SK-N-SH (cell line): ENCODE measurements around the gene HNRNPD. TPM values are rescaled to one million over a fixed set of nuclear protein-coding genes. Genes with fewer than 3 reads are reported as not detected.

Experiments used
- CTCF ChIA-PET: fragments of 300-600, 350-600 bp; formaldehyde crosslinking; extraction: SDS; loops from one replicate; lab custom pipeline; 2021; lab: Yijun Ruan, JAX
- POLR2A ChIA-PET: fragments of 350-600 bp; sonication (Branson Sonifier 250); formaldehyde crosslinking; extraction: SDS; loops from one replicate; lab custom pipeline; 2020; ENCODE audit warnings: antibody characterized with exemption, inconsistent platforms; lab: Yijun Ruan, JAX
- DNase-seq: peaks from one replicate; pipeline ENCODE4 v3.0.0; 2012
- H2AFZ ChIP-seq: fragments of 200-600 bp; sonication (generic); 2 replicates; pipeline ENCODE4 v1.8.1; 2016; ENCODE audit warnings: antibody characterized with exemption, mild to moderate bottlenecking, low read depth
- H3F3A ChIP-seq: fragments of 200-600 bp; sonication (generic); replicated peaks from 2 replicates; pipeline ENCODE3; 2016; ENCODE audit warnings: antibody characterized with exemption, mild to moderate bottlenecking; ENCODE audit not compliant: insufficient read depth
- H3K27ac ChIP-seq, 2 experiments: fragments of 200-500 bp in 1 of 2; fragments of 200-600 bp in 1 of 2; sonication (Bioruptor generic) in 1 of 2; sonication (generic), shearing (Covaris generic) in 1 of 2; 2 replicates each; pipeline versions ENCODE4 v1.5.1 to v1.6.1; 2014 to 2016; ENCODE audit warnings: low read depth in 2 of 2, inconsistent platforms in 1 of 2, low read length in 1 of 2, mild to moderate bottlenecking in 1 of 2, mixed read lengths in 1 of 2
- H3K27me3 ChIP-seq: fragments of 200-600 bp; sonication (generic), shearing (Covaris generic); 2 replicates; pipeline ENCODE4 v1.6.1; 2016; ENCODE audit warnings: mixed run types; ENCODE audit not compliant: insufficient read depth
- H3K36me3 ChIP-seq, 2 experiments: fragments of 200-500 bp in 1 of 2; fragments of 200-600 bp in 1 of 2; sonication (Bioruptor generic) in 1 of 2; sonication (generic) in 1 of 2; replicated peaks in 1 of 2; 2 replicates each; pipeline versions ENCODE3 to v1.5.1; 2014 to 2016; ENCODE audit warnings: low read length in 1 of 2, mild to moderate bottlenecking in 1 of 2; ENCODE audit not compliant: insufficient read depth in 2 of 2, control insufficient read depth in 1 of 2
- H3K4me1 ChIP-seq, 2 experiments: fragments of 200-500 bp in 1 of 2; fragments of 200-600 bp in 1 of 2; sonication (Bioruptor generic) in 1 of 2; sonication (generic), shearing (Covaris generic) in 1 of 2; 2 replicates each; pipeline versions ENCODE4 v1.5.1 to v1.6.1; 2014 to 2016; ENCODE audit warnings: low read depth in 1 of 2, low read length in 1 of 2, mixed run types in 1 of 2; ENCODE audit not compliant: insufficient read depth in 2 of 2, control insufficient read depth in 1 of 2
- H3K4me2 ChIP-seq: fragments of 200-600 bp; sonication (generic), shearing (Covaris generic); 2 replicates; pipeline ENCODE4 v1.6.1; 2017; ENCODE audit warnings: mixed run types
- H3K4me3 ChIP-seq, 2 experiments: fragments of 200-500 bp in 1 of 2; fragments of 200-600 bp in 1 of 2; sonication (Bioruptor generic) in 1 of 2; sonication (generic), shearing (Covaris generic) in 1 of 2; 2 replicates each; pipeline versions ENCODE4 v1.5.1 to v1.8.1; 2014 to 2016; ENCODE audit warnings: low read depth in 2 of 2, inconsistent platforms in 1 of 2, low read length in 1 of 2, mild to moderate bottlenecking in 1 of 2, mixed read lengths in 1 of 2, moderate library complexity in 1 of 2
- H3K79me2 ChIP-seq: fragments of 200-600 bp; sonication (generic); 2 replicates; pipeline ENCODE4 v1.8.1; 2017; ENCODE audit warnings: mild to moderate bottlenecking; ENCODE audit not compliant: insufficient read depth
- H3K9ac ChIP-seq: fragments of 200-600 bp; sonication (generic); 2 replicates; pipeline ENCODE4 v1.6.1; 2017; ENCODE audit warnings: mixed run types
- H3K9me2 ChIP-seq: fragments of 200-600 bp; sonication (generic); 2 replicates; pipeline ENCODE4 v1.6.1; 2017; ENCODE audit warnings: mixed run types
- H3K9me3 ChIP-seq: fragments of 200-600 bp; sonication (generic); 2 replicates; pipeline ENCODE4 v1.6.1; 2017; ENCODE audit warnings: mixed run types, mild to moderate bottlenecking, moderate library complexity
- H4K20me1 ChIP-seq: fragments of 200-600 bp; sonication (generic); 2 replicates; pipeline ENCODE4 v1.6.1; 2017; ENCODE audit warnings: mild to moderate bottlenecking, mixed run types; ENCODE audit not compliant: insufficient read depth
- CHD2 ChIP-seq: fragments of 150-350 bp; IDR thresholded peaks from 2 replicates; pipeline ENCODE4 v1.6.1; 2018; ENCODE audit warnings: low read length; ENCODE audit not compliant: partially characterized antibody
- EP300 ChIP-seq, 2 experiments: IDR thresholded peaks; 2 replicates each; pipeline versions ENCODE4 v1.4.0 to v1.6.1; 2012; ENCODE audit warnings: borderline replicate concordance in 1 of 2, low read depth in 1 of 2, low read length in 1 of 2
- JUND ChIP-seq: IDR thresholded peaks from 2 replicates; pipeline ENCODE4 v1.4.0; 2012
- MEF2A ChIP-seq: IDR thresholded peaks from 2 replicates; pipeline ENCODE4 v1.4.0; 2012; ENCODE audit warnings: low read depth, borderline replicate concordance
- MXI1 ChIP-seq: IDR thresholded peaks from 2 replicates; pipeline ENCODE4 v1.6.1; 2012; ENCODE audit warnings: mild to moderate bottlenecking, low read depth, low read length, improper control_type of control experiment
- PBX3 ChIP-seq: IDR thresholded peaks from 2 replicates; pipeline ENCODE4; 2012
- POLR2AphosphoS5 ChIP-seq: IDR thresholded peaks from 2 replicates; pipeline ENCODE4 v1.6.1; 2012; ENCODE audit warnings: low read depth, low read length
- RAD21 ChIP-seq: IDR thresholded peaks from 2 replicates; pipeline ENCODE4 v1.6.1; 2012; ENCODE audit warnings: mild to moderate bottlenecking, low read length
- RCOR1 ChIP-seq: fragments of 150-350 bp; IDR thresholded peaks from 2 replicates; pipeline ENCODE4 v1.6.1; 2017; ENCODE audit warnings: antibody characterized with exemption, low read length
- RFX5 ChIP-seq: IDR thresholded peaks from 2 replicates; pipeline ENCODE4 v1.6.1; 2012; ENCODE audit warnings: mild to moderate bottlenecking, improper control_type of control experiment, low read length
- SIN3A ChIP-seq: IDR thresholded peaks from 2 replicates; pipeline ENCODE4 v1.6.1; 2012; ENCODE audit warnings: low read depth, mild to moderate bottlenecking, low read length, moderate library complexity, borderline replicate concordance
- SMC3 ChIP-seq: IDR thresholded peaks from 2 replicates; pipeline ENCODE4 v1.6.1; 2012; ENCODE audit warnings: low read depth, low read length, improper control_type of control experiment
- TAF1 ChIP-seq: IDR thresholded peaks from 2 replicates; pipeline ENCODE4 v1.6.1; 2012; ENCODE audit warnings: low read depth, mild to moderate bottlenecking, low read length, moderate library complexity, borderline replicate concordance
- YY1 ChIP-seq: IDR thresholded peaks from 2 replicates; pipeline ENCODE4 v1.4.0; 2012; ENCODE audit warnings: low read depth, mild to moderate bottlenecking
- WGBS: methylation state at CpG from one replicate; pipeline ENCODE4 v1.1.6; 2017; ENCODE audit warnings: low lambda C conversion rate; 5-methylcytosine and 5-hydroxymethylcytosine counted together
- polyA plus RNA-seq, 3 experiments: library from polyadenylated mRNA; depleted of rRNA; stranded (reverse); fragments of >200 nt; gene quantifications; 2 replicates each; pipeline ENCODE4 v1.2.3, GENCODE V29; 2012
- TF ChIP-seq, protein P1 (sequence below): IDR thresholded peaks from 2 replicates; pipeline ENCODE4 v1.4.0; 2012; ENCODE audit warnings: low read depth, borderline replicate concordance
- TF ChIP-seq, protein P2 (sequence below): IDR thresholded peaks from 2 replicates; pipeline ENCODE4 v1.4.0; 2012; ENCODE audit warnings: low read depth

The HNRNPD gene
- polyA plus RNA-seq, 1 of the 3 experiments (the other 2 are of a cell fraction): 286 TPM

DNA sequence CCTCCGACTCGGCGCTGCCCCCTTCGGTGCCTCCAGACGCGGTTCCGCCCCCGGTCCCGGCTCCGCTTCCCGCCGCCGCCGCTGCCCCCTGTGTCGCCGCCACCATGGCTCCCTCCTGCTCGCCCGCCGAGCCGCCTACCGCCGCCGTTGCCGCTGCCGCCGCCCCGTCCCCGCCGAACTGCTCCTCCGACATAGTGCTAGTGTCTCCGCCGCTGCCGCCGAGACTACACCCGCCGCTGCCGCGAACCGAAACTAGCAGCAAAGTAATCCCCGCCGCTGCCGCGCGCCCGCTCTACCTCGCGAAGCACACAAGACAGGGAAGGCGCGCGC is 340 bp downstream of the HNRNPD start:
- DNase-seq: peak; percentile 43
- no peaks in the 10 kb centered on the region for H3K9me3 ChIP-seq
- peaks cover 27 to 34% of the 10 kb centered on the region in 2 experiments for H3K36me3 ChIP-seq
- TF ChIP-seq JUND: no peak
- no peak for TF ChIP-seq SIN3A
- no peak for TF ChIP-seq PBX3
- TF ChIP-seq RCOR1: no peak
- no peak for TF ChIP-seq EP300 (IDR thresholded peaks at IDR 0.05; ENCODE audit: borderline replicate concordance in 1 of 2, low read depth in 1 of 2, low read length in 1 of 2)
- TF ChIP-seq, protein P1, sequence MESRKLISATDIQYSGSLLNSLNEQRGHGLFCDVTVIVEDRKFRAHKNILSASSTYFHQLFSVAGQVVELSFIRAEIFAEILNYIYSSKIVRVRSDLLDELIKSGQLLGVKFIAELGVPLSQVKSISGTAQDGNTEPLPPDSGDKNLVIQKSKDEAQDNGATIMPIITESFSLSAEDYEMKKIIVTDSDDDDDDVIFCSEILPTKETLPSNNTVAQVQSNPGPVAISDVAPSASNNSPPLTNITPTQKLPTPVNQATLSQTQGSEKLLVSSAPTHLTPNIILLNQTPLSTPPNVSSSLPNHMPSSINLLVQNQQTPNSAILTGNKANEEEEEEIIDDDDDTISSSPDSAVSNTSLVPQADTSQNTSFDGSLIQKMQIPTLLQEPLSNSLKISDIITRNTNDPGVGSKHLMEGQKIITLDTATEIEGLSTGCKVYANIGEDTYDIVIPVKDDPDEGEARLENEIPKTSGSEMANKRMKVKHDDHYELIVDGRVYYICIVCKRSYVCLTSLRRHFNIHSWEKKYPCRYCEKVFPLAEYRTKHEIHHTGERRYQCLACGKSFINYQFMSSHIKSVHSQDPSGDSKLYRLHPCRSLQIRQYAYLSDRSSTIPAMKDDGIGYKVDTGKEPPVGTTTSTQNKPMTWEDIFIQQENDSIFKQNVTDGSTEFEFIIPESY: no peak
- TF ChIP-seq MEF2A: no peak
- TF ChIP-seq RAD21: no peak
- TF ChIP-seq POLR2AphosphoS5: no peak
- no peak for TF ChIP-seq SMC3
- no peak for TF ChIP-seq MXI1
- TF ChIP-seq, all 33 proteins: peak for 0
- H3K4me1 ChIP-seq: peaks cover 12 to 14% of the 10 kb centered on the region in 2 experiments; a peak in 3 of 4 replicates
- H3K4me2 ChIP-seq: peak overlapping the region; percentile 96
- H2AFZ ChIP-seq: peak overlapping the region; percentile 75; the same call in 1 of the 2 replicates
- ChIA-PET CTCF (interaction anchor here (1.4 to 3.2 kb wide), 3 partner anchors 32 to 56 kb away, joined by 4 to 15 read pairs (median 8); partner anchors contain the start of gene HNRNPDL), POLR2A (interaction anchor here (0.9 to 1.4 kb wide), 3 partner anchors 16 to 55 kb away, joined by 3 to 44 read pairs (median 4); partner anchors contain the start of gene HNRNPDL)
- no peaks in the 10 kb centered on the region for H3K27me3 ChIP-seq
- H3K4me3 ChIP-seq: peak overlapping the region; percentile 75 to 89
- WGBS: 2% methylated on average over 23 of the region's 50 CpGs
- peaks cover 87% of the 10 kb centered on the region for H3K79me2 ChIP-seq
- H3K9ac ChIP-seq: peak overlapping the region; percentile 98
- peak overlapping the region; percentile 96 for H3K27ac ChIP-seq
- H3F3A ChIP-seq: peaks cover 12% of the 10 kb centered on the region
- H4K20me1 ChIP-seq: peaks cover 53% of the 10 kb centered on the region
- H3K9me2 ChIP-seq: no peaks in the 10 kb centered on the region

DNA sequence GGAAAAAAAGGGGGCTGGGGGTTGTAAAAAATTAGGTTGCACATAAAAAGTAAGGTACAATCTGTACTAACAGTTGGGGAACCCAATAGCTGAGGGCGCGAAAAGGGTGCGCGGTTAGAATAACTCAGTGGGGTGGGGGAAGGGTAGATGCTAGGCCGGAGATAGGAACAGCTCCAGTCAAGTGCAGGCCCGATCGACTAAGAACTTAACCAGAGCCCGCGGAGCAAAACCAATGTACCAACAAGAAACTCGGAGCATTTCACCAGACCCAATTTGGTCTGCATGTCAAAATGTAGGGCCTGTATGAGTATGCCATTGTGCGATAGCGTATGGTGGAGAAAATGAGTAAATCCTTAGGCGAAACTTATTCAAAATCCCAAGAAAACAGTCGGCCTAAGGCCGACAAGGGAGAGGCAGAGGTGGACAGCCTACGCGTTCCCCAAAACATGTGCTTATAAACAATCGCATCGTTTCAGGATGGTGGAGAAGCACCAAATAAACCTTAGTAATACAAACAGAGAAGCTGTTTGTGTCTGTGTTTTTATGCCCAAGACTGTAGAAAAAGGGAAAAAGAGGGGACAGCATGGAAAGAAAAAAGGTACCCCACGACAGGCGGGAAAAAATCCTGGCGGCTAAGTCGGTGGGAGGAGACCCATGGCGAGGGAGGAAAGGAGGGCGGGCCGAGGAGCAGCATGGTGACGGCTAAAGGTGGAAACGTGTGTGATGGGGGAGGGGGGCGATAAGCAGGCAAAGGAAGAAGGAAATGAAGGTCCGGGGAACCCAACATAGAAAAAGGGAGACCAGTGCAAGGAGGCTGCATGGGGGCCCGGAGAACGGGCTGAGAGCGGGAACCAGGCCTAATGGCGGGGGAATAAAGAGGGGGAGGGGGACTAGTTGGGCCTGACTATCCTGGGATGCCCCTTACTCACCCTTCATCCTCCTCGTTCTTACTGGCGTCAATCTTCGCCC is 990 bp downstream of the HNRNPD start:
- POLR2A ChIA-PET: interaction anchor here (1.0 to 1.2 kb wide), 2 partner anchors 55 to 57 kb away, joined by 3 read pairs; no protein-coding TSS in a partner anchor
- Histone ChIP-seq H3K9ac (peak overlapping the region; percentile 98), H3K9me3 (no peaks in the 10 kb centered on the region), H3K4me3 (peak overlapping the region; percentile 75 to 89), H3F3A (peaks cover 12% of the 10 kb centered on the region), H2AFZ (no peak overlapping the region), H4K20me1 (peaks cover 59% of the 10 kb centered on the region), H3K4me2 (peak overlapping the region; percentile 96), H3K27ac (peak overlapping the region; percentile 96), H3K27me3 (no peaks in the 10 kb centered on the region), H3K36me3 (peaks cover 31 to 41% of the 10 kb centered on the region in 2 experiments), H3K4me1 (peaks cover 14 to 17% of the 10 kb centered on the region in 2 experiments; a peak in 3 of 4 replicates), H3K9me2 (no peaks in the 10 kb centered on the region), H3K79me2 (peaks cover 88% of the 10 kb centered on the region)
- peak; percentile 71 for DNase-seq
- peak; percentile 48 for TF ChIP-seq CHD2
- TF ChIP-seq, protein P2, sequence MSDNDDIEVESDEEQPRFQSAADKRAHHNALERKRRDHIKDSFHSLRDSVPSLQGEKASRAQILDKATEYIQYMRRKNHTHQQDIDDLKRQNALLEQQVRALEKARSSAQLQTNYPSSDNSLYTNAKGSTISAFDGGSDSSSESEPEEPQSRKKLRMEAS: peak; percentile 79
- TF ChIP-seq SIN3A: peak; percentile 91; the same call in 1 of the 2 replicates
- TF ChIP-seq POLR2AphosphoS5: peak; percentile 25; the same call in 1 of the 2 replicates
- TF ChIP-seq MXI1: peak; percentile 97
- peak; percentile 69; the same call in 1 of the 2 replicates for TF ChIP-seq TAF1
- TF ChIP-seq YY1: no peak
- TF ChIP-seq RFX5: no peak
- under 1% methylated on average over 35 of the region's 37 CpGs for WGBS
- CTCF ChIA-PET: interaction anchor here (1.0 to 3.2 kb wide), 4 partner anchors 12 to 58 kb away, joined by 3 to 15 read pairs (median 10); partner anchors contain the start of gene HNRNPDL
